Skin of body (tissue), 2 donors: ENCODE measurements around the gene RPA1. TPM values are rescaled to one million over a fixed set of nuclear protein-coding genes. Genes with fewer than 3 reads are reported as not detected.
A peak's percentile ranks its signal among the peaks of the same experiment; 100 is the strongest.

Experiments
- DNase-seq: peaks from one replicate; lab custom pipeline; 2025; lab: John Stamatoyannopoulos, UW
- total RNA-seq: library from RNA; depleted of rRNA; stranded (reverse); fragments of >200 nt; gene quantifications from one replicate; pipeline ENCODE4 v1.2.3, GENCODE V29; 2014

The RPA1 gene
- total RNA-seq, 1 donor from 2014 or later = 37.4 TPM

DNA sequence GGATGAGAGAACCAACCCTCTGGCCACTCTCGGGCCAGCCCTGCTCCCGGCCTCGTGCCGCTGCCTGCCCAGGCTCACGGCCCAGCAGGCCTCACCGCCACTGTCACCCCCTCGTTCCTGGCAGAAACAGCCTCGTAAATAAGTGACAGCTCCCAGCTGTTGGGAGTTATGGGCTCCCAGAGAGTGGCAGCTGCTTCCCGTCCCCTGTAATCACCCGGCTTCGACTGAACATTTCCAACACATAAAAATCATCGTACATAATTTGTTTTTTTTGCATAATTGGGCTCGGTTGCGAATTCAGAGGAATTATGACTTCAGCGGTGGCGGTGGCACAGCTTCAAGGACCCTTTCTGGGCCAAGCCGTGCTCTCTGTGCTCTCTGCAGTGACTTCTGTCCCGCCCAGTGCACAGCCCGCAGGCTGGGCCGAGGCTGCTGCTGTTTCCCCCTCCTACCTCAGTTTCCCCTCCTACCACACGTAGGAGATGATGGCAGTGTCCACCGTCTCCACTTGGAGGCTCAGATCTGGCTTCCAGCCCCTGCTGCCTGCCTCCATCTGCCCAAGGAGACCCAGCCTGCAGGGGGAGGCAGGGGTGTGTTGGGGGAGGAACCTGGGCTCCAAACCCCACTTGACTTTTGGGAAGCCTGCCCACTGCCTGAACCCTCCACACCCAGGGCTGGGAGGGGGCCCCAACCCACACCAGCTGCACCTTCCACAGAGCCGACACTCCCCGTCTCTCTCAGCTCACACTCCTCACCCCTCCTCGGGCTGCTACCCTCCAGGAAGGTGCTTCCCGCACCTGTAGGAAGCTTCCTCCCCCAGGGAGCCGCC is 110.4 kb downstream of the RPA1 start:
- DNase-seq = peak; percentile 19

DNA sequence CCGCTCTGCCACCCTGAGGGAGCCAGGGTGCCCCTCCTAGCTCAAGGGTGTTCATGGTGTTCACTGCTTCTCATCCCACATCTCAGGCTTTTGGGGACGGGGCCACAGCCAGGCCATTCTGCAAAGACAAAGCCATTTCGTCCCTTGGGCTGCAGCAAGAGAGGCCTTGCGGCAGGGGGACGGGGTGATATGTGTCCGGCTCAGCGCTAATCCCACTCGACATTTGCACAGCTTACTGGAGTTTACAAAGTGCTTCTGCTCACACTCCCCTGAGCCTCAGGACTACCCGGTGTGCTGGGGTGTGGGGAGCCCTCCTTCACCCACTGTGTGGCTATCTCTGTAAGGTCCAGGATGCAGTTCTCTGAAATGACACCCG is 111.0 kb downstream of the RPA1 start:
- DNase-seq = no peak

DNA sequence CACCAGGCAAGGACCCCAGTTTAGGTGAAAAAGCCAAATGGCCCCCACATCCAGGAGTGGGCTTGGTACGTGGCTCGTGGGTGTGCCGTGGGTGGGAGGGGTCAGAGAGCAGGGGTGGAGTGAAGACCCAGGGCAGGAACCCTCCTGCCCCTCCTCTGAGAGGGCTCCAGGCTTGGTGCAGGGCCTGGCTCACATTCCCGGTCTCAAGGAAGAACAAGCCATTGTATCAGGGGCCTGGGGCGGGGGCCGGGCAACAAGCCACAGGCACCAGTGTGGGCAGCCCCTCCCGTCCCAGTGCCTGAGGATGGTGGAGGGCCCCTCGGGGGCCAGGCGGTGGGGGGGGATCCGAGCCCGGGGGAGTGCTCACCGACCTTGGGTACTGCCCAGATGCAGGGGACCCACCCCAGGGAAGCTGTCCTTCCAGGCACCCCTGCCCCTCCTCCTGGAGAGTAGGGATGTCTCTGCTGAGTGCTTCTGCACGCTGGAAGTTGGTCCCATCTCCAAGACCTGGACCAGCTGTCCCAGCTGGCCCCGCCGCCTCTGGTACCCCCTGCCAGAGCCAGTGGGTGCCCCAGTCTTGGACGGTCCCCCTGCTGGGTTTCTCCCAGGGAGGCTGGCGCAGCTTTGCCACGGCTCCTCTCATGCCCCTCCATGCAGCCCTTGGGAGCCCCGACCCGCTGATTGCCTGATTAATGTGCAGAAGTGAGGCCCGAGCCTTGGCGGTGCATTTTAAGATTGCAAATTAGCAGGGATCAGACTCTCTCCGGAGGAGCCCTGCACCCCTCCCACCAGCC is 111.7 kb downstream of the RPA1 start:
- DNase-seq = no peak

DNA sequence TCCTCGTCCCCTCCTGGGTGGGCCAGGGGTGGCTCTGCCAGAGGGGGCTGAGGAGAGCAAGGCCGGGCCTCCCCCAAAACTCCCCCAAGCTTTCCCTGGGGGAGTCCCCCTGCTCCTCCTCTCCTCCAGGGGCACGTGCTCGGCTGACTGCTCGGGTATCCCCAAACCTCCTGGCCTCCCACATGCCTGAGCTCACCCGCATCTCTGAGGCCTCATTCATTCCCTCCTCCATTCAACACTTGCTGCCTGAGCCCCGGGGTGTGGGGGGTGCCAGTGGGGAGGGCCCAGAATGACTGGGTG is 112.2 kb downstream of the RPA1 start:
- no peak for DNase-seq

DNA sequence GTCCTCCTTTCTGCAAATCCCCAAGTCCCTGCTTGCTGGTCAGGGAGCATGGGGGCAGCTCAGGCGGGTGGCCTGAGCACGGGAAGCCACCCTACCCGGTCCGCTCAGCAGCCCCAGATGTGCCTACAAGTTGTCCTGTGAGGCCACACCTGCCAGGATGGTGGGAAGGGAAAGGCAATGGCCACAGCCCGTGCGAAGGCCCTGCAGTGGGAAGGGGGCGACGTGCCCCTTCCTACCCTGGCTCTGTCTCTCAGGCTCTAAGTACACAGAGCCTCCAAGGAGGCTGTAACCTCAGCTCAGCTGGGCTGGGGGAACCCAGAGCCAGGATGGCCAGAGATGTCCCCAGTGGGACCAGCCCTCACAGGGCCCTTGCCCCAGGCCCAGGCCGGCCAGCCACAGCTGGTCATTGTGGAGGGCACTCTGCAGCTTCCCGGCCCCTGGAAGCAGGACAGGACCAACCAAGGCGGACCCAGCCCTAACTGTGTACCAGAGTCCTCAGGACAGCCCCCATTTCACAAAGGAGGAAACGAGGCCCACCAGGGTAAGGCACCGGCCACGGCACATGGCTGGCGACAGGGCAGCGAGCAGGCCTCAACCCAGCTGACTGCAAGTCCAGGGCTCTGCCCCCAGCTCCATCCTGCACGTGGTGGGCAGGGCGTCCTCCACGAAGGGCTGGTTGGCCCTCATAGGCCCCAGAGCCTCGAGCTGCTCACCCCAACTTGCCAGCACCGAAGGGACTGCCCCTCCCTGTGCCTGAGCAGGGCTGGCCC is 113.0 kb downstream of the RPA1 start:
- no peak for DNase-seq

DNA sequence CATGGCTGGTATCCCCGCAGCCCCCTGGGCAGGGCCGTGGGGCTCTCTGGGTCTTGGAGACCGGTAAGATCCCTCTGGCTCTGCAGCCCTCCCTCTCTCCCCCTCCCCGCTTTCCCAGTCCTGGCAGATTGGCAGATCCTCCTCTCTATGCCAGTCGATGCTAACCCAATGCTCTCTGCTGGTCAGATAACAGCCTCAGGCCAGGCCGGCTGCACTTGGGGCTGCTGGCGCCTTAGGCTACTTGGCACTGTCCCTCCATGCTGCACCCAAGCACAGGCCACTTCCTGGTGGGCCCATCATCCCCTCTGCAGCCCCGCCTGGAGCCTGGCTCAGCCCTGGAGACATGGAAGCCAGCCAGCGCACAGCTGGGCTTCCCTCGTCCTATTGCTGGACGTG is 113.6 kb downstream of the RPA1 start:
- no peak for DNase-seq

DNA sequence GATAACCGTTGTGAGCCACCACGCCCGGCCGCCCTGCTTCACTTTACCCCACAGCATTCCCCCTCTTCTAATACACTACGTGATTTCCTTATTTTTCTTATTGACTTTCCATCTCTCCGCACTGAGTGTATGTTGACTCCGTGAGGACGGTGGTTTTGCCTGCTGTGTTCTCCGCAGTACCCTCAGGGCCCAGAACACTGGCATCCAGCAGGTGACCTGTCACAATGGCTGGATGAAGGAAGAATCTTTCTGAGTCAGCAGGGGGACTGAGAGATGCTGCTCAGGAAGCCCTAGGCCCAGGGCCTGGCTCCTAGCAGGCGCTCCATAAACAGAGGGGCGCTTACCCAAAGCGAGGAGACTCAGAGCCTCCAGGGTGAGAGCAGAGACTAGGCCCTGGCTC is 115.8 kb downstream of the RPA1 start:
- DNase-seq = no peak

DNA sequence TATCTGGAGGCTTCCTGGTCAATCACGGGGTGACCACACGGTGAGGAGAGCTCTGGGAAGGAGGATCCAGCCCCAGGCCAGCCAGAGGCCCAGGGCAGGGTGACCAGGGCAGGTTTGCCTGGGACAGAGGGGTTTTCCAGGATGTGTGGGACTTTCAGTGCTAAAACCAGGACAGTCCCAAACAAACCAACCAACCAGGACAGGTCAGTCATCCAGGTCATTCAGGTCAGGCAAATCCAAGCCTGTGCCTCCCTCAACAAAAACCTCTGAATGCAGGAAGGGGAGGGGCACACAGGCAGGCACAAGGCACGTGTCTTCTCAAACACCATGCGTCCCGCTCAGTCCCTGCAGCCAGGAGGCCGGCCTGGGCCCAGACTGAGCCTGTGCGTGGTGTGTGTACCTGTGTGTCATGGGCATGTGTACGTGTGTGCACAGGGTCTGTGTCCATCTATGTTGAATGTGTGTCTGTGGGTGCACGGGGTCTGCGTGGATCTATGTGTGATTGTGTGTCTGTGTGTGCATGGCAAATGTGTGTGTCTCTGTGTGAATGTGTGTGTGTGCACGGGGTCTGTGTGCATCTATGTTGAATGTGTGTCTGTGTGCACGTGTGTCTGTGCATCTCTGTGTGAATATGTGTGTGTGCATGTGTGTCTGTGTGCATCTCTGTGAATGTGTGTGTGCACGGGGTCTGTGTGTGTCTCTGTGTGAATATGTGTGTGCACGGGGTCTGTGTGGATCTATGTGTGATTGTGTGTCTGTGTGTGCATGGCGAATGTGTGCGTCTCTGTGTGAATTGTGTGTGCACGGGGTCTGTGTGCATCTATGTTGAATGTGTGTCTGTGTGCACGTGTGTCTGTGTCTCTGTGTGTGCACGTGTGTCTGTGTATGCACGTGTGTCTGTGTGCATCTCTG is 116.5 kb downstream of the RPA1 start:
- DNase-seq = no peak

DNA sequence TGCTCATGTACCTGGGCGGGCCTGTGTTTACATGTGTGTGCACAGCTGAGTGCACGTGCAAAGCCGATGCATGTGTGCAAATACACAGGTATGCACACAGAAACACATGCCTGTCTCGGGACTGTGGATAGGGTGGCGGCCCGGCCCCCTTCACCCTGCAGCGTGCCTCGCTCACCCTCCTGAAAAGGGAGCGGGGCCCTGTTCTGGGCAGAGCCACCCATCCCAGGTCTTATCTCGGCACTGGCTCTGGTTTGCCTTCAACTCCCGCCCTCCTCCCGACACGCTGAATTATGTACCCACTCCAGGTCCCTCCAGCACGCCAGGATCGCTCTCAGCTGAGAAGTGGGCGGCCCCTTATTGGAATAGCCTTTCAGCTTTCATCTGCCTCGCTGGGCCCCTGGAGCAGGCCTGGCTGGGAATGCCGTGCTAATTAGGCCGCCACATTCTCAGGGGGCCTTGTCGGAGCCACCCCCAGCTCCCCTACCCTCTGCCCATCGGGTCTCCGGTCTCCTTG is 117.5 kb downstream of the RPA1 start:
- no peak for DNase-seq

DNA sequence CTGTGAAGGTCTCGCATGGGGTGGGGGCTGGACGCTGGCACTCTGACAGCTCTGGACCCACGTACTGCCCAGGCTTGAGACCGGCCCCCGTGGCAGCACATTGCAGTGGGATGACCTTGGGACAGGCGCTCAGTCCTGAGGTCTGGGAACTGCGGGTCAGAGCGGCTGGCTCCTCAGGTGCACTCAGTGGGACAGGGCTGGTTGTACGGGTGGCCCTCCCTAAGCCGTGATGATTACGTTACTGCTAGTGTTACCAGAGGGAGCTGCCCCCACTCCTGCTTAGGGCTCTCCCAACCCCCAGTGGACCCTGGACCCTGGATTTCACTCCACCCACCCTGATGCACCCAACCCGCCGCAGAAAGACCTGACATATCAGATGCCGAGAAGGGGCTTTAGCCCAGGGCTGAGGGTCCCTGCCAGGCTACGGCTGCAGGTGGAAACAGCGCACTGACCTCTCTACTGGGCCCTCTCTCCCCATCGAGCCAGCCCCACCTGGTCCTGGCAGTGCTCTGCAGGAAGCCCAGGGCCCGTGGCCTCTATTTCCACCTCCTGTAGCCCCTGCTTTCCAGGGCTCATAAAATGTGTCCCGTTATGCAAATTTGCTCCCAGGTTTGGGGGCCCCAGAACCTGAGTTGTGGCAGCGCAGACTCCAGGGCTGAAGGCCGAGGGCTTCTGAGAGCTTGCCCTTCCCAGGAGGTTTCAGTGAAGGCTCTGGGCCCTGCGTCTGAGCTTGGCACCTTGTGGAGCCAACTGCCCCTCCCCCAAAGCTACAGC is 118.1 kb downstream of the RPA1 start:
- DNase-seq = no peak

DNA sequence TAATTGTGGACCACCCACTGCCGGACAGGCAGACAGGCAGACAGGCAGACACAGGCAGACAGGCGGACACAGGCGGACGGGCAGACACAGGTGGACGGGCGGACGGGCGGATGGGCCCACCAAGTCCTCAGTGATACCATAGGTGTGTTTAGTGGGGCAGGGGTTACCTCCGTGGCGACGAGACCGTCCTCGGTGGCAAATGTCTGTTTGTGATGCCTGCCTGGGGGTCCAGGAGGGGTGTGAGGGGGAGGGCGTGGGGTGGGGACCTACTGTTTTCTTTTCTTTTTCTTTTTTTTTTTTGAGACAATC is 118.7 kb downstream of the RPA1 start:
- DNase-seq = no peak

Other genes with a start within 250 kb of the RPA1 start
- gene SLC43A2, start 201.2 kb upstream of the RPA1 start, total RNA-seq = 8.1 TPM
- 6.7 TPM for gene SCARF1, start 184.3 kb upstream of the RPA1 start, total RNA-seq
- 8.1 TPM for gene RILP, start 180.1 kb upstream of the RPA1 start, total RNA-seq
- 138 TPM for gene PRPF8, start 145.1 kb upstream of the RPA1 start, total RNA-seq
- gene TLCD2, start 119.6 kb upstream of the RPA1 start, total RNA-seq = 4.6 TPM
- gene WDR81, start 105.3 kb upstream of the RPA1 start, total RNA-seq = 10.6 TPM
- 0.39 TPM for gene SERPINF2, start 87.1 kb upstream of the RPA1 start, total RNA-seq
- 265 TPM for gene SERPINF1, start 67.9 kb upstream of the RPA1 start, total RNA-seq
- 11.9 TPM for gene SMYD4, start 103 bp upstream of the RPA1 start, total RNA-seq
- gene RTN4RL1, start 195.3 kb downstream of the RPA1 start, total RNA-seq = 3.0 TPM
- 24.0 TPM for gene DPH1, start 200.1 kb downstream of the RPA1 start, total RNA-seq
- 12.6 TPM for gene OVCA2, start 212.0 kb downstream of the RPA1 start, total RNA-seq
- gene HIC1, start 225.1 kb downstream of the RPA1 start, total RNA-seq = 13.5 TPM